ENCODE results near the gene CFAP45. TPM values are rescaled to one million over a fixed set of nuclear protein-coding genes. Genes with fewer than 3 reads are reported as not detected.

Gene CFAP45
- polyA plus RNA-seq, 3 donors = 0.12 to 1.0 TPM; not detected in 1

- WGBS (ENCODE audit: insufficient coverage) = 100% methylated on average over 1 of the region's 3 CpGs
- peaks cover 0 to 2% (median 0%) of the 10 kb centered on the region in 7 donors for H3K9me3 Mint-ChIP-seq
- H3K27ac Mint-ChIP-seq = no peak overlapping the region
Observed at GRCh38 chr1:159895286-159895685, 4.7 kb downstream of the CFAP45 start.

GRCh38 chr1:159892944-159893343 lies 7.0 kb downstream of the CFAP45 start:
- Mint-ChIP-seq H3K9me3 (peaks cover 0 to 2% (median 0%) of the 10 kb centered on the region in 7 donors), H3K4me1 (peaks cover 54% of the 10 kb centered on the region), H3K27ac (no peak overlapping the region), H3K27me3 (ENCODE audit: low read depth in 3 of 3) (peaks cover 0 to 2% (median 1%) of the 10 kb centered on the region in 3 donors), H3K36me3 (peaks cover 0 to 3% of the 10 kb centered on the region in 2 donors), H3K4me3 (no peak overlapping the region)
- no peak for TF ChIP-seq CTCF (IDR thresholded peaks at IDR 0.05)
- Histone ChIP-seq H3K9me3 (replicated peaks in 1 of 2; ENCODE audit: control insufficient read depth in 1 of 2, insufficient read depth in 1 of 2, low read length in 2 of 2) (no peaks in the 10 kb centered on the region), H3K9ac (ENCODE audit: insufficient read depth, low read length, poor library complexity, severe bottlenecking) (no peak overlapping the region), H4K20me1 (ENCODE audit: insufficient read depth, low read length) (no peaks in the 10 kb centered on the region), H3K79me2 (ENCODE audit: insufficient read depth, low read length) (no peaks in the 10 kb centered on the region), H3K4me1 (ENCODE audit: control insufficient read depth in 1 of 2, insufficient read depth in 2 of 2, low read length in 2 of 2) (peaks cover 58 to 60% of the 10 kb centered on the region in 2 donors), H3K27ac (ENCODE audit: low read depth in 1 of 2, low read length in 2 of 2) (no peak overlapping the region), H3K4me3 (replicated peaks in 1 of 3; ENCODE audit: low read depth in 2 of 3, low read length in 3 of 3) (no peak overlapping the region), H3K4me2 (replicated peaks; ENCODE audit: extremely low read depth, low read length, poor library complexity, severe bottlenecking) (no peak overlapping the region), H3K27me3 (ENCODE audit: control insufficient read depth in 2 of 2, insufficient read depth in 2 of 2, low read length in 2 of 2) (no peaks in the 10 kb centered on the region), H3K36me3 (replicated peaks in 1 of 2; ENCODE audit: control insufficient read depth in 1 of 2, insufficient read depth in 2 of 2, low read length in 2 of 2) (no peaks in the 10 kb centered on the region), H2AFZ (ENCODE audit: insufficient read depth, low read depth, low read length, poor library complexity, severe bottlenecking) (no peak overlapping the region)
- no peak for DNase-seq
- intact Hi-C loops (cut with micrococcal nuclease) = loop anchor here (5.0 kb wide), 4 partner anchors 34 to 731 kb away; partner anchors contain the start of genes DUSP23 (in 2 of the 2) and TAGLN2 (in 1 of the 2)
- WGBS (ENCODE audit: insufficient coverage) = 100% methylated on average over 5 of the region's 5 CpGs

More at GRCh38 chr1:159895286-159895685, 4.7 kb downstream of the CFAP45 start:
- DNase-seq = no peak
- no peaks in the 10 kb centered on the region for H4K20me1 ChIP-seq (ENCODE audit: insufficient read depth, low read length)
- H3K4me1 ChIP-seq (ENCODE audit: control insufficient read depth in 1 of 2, insufficient read depth in 2 of 2, low read length in 2 of 2) = peaks cover 49 to 59% of the 10 kb centered on the region in 2 donors
- no peak for TF ChIP-seq CTCF (IDR thresholded peaks at IDR 0.05)
- Mint-ChIP-seq H3K4me3 (no peak overlapping the region), H3K27me3 (ENCODE audit: low read depth in 3 of 3) (peaks cover 2 to 6% (median 2%) of the 10 kb centered on the region in 3 donors), H3K4me1 (peaks cover 52% of the 10 kb centered on the region), H3K36me3 (peaks cover 1 to 2% of the 10 kb centered on the region in 2 donors)
- H3K4me2 ChIP-seq (replicated peaks; ENCODE audit: extremely low read depth, low read length, poor library complexity, severe bottlenecking) = no peak overlapping the region
- no peaks in the 10 kb centered on the region for H3K27me3 ChIP-seq (ENCODE audit: control insufficient read depth in 2 of 2, insufficient read depth in 2 of 2, low read length in 2 of 2)
- H2AFZ ChIP-seq (ENCODE audit: insufficient read depth, low read depth, low read length, poor library complexity, severe bottlenecking) = no peak overlapping the region
- no peaks in the 10 kb centered on the region for H3K79me2 ChIP-seq (ENCODE audit: insufficient read depth, low read length)
- H3K9me3 ChIP-seq (replicated peaks in 1 of 2; ENCODE audit: control insufficient read depth in 1 of 2, insufficient read depth in 1 of 2, low read length in 2 of 2) = no peaks in the 10 kb centered on the region
- H3K4me3 ChIP-seq (replicated peaks in 1 of 3; ENCODE audit: low read depth in 2 of 3, low read length in 3 of 3) = no peak overlapping the region
- H3K27ac ChIP-seq (ENCODE audit: low read depth in 1 of 2, low read length in 2 of 2) = no peak overlapping the region
- intact Hi-C loops (cut with micrococcal nuclease) = no loop called here
- no peak overlapping the region for H3K9ac ChIP-seq (ENCODE audit: insufficient read depth, low read length, poor library complexity, severe bottlenecking)
- H3K36me3 ChIP-seq (replicated peaks in 1 of 2; ENCODE audit: control insufficient read depth in 1 of 2, insufficient read depth in 2 of 2, low read length in 2 of 2) = no peaks in the 10 kb centered on the region

All from CD14-positive monocyte (primary cell).